ENCODE results near the gene CHCHD6.

The CHCHD6 gene

GRCh38 chr3:126887686-126888085 is 183.6 kb downstream of the CHCHD6 start:
- DNase-seq (ENCODE audit: low read depth), result no peak
- TF ChIP-seq, protein P1, sequence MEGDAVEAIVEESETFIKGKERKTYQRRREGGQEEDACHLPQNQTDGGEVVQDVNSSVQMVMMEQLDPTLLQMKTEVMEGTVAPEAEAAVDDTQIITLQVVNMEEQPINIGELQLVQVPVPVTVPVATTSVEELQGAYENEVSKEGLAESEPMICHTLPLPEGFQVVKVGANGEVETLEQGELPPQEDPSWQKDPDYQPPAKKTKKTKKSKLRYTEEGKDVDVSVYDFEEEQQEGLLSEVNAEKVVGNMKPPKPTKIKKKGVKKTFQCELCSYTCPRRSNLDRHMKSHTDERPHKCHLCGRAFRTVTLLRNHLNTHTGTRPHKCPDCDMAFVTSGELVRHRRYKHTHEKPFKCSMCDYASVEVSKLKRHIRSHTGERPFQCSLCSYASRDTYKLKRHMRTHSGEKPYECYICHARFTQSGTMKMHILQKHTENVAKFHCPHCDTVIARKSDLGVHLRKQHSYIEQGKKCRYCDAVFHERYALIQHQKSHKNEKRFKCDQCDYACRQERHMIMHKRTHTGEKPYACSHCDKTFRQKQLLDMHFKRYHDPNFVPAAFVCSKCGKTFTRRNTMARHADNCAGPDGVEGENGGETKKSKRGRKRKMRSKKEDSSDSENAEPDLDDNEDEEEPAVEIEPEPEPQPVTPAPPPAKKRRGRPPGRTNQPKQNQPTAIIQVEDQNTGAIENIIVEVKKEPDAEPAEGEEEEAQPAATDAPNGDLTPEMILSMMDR (conservative IDR thresholded peaks at IDR 0.05; ENCODE audit: low read length), result no peak

GRCh38 chr3:126888186-126888760 is 184.2 kb downstream of the CHCHD6 start:
- no peak overlapping the region for H3K4me3 ChIP-seq (ENCODE audit: low read length)
- no peak for DNase-seq (ENCODE audit: low read depth)
- TF ChIP-seq, protein P1 (conservative IDR thresholded peaks at IDR 0.05; ENCODE audit: low read length), result no peak

More at GRCh38 chr3:126887686-126888085, 183.6 kb downstream of the CHCHD6 start:
- no peak overlapping the region for H3K4me3 ChIP-seq (ENCODE audit: low read length)

DNA sequence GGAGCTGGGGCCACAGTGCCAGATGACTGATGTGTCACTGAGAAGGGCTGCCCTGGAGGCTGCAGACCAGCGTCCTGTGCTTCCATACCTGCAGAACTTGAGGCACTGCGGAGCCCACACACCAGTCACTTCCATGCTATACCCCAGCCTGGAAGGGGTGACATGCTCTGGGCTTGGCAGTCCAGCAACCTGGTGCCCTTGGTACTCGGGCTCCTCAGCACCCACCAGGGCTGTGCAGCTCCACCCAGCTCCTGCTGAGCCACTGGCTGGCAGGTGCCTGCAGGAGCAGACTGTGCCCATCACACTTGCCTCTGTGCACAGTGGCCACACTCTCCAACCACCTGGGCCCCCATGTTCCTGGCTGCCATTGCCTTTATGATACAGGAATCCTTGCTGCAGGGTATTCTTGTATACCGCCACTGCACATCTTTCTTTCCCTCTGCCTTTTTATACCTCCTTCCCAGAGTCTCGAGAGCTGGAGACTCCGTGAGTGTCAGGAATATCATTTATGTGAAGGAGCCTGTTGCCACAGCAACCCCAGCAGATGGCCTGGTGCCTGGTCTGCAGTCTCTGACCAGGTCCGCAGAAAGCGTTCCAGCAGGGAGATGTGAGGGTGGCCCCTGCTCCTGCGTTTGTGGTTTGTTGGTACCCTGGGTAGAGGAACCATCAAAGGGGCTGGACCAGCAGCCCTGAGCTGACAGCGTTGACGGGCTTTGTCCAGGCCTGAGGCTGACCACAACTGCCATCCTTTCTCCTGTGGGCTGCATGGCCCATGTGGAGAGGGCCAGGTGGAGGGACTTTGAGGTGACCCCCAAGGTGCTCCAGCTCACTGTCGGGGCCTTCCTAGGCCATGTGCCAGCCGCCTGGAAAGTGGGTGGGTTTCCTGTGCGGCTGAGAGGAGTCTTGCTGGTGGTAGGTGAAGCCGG is 185.5 kb downstream of the CHCHD6 start:
- TF ChIP-seq, protein P1 (conservative IDR thresholded peaks at IDR 0.05; ENCODE audit: low read length), result no peak
- H3K4me3 ChIP-seq (ENCODE audit: low read length), result no peak overlapping the region
- no peak for DNase-seq (ENCODE audit: low read depth)

DNA sequence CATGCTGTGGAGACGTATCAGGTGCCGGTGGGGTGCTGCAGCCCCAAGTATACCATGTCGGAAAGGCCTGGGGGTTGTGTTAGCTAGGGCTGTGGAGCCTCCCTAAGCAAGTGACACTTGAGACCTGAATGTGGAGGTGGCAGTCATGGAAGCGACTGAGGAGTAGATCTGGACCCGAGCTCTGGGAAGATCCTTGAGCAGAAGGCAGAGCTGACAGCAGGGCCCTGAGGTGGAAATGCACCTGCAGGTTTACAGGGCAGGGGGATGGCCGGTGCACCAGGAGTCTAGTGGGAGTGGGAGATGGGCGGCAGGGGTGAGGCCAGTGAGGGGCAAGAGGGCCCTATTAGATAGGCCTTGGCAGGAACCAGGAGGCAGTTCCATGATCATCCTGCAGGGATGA is 187.1 kb downstream of the CHCHD6 start:
- TF ChIP-seq, protein P1 (conservative IDR thresholded peaks at IDR 0.05; ENCODE audit: low read length), result no peak
- DNase-seq (ENCODE audit: low read depth), result no peak
- H3K4me3 ChIP-seq (ENCODE audit: low read length), result no peak overlapping the region

GRCh38 chr3:126891791-126892190 is 187.8 kb downstream of the CHCHD6 start:
- TF ChIP-seq, protein P1 (conservative IDR thresholded peaks at IDR 0.05; ENCODE audit: low read length), result no peak
- DNase-seq (ENCODE audit: low read depth), result no peak
- H3K4me3 ChIP-seq (ENCODE audit: low read length), result no peak overlapping the region

DNA sequence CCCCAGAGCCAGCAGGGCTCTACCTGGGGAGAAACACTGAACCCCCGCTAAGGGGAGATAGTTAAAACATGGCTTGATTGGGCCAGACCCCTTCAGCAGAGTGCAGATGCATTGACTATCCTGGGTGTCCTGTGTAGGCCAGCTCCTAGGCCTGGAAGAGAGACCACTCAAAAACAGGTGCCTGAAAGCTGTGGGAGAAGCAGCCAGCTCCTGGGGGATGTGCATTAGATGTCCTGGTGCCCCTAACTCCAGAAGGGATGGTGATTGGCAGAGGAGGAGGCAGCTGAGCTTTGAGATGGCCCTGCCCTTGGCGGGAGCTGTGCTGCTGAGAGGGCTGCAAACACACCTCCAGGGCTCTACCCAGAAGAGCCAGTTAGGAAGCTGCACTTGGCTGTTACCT is 189.6 kb downstream of the CHCHD6 start:
- TF ChIP-seq, protein P1 (conservative IDR thresholded peaks at IDR 0.05; ENCODE audit: low read length), result no peak
- no peak for DNase-seq (ENCODE audit: low read depth)
- no peak overlapping the region for H3K4me3 ChIP-seq (ENCODE audit: low read length)

- no peak overlapping the region for H3K4me3 ChIP-seq (ENCODE audit: low read length)
- TF ChIP-seq, protein P1 (conservative IDR thresholded peaks at IDR 0.05; ENCODE audit: low read length), result no peak
- DNase-seq (ENCODE audit: low read depth), result no peak
These were observed 190.4 kb downstream of the CHCHD6 start for GRCh38 chr3:126894475-126894874.
